ENCODE results near the gene MYRIP. TPM values are rescaled to one million over a fixed set of nuclear protein-coding genes. Genes with fewer than 3 reads are reported as not detected.

MYRIP gene
- total RNA-seq, 3 donors from 2014 or later (not counting 1 experiment from before 2014, with no cell fraction given): not detected

DNA sequence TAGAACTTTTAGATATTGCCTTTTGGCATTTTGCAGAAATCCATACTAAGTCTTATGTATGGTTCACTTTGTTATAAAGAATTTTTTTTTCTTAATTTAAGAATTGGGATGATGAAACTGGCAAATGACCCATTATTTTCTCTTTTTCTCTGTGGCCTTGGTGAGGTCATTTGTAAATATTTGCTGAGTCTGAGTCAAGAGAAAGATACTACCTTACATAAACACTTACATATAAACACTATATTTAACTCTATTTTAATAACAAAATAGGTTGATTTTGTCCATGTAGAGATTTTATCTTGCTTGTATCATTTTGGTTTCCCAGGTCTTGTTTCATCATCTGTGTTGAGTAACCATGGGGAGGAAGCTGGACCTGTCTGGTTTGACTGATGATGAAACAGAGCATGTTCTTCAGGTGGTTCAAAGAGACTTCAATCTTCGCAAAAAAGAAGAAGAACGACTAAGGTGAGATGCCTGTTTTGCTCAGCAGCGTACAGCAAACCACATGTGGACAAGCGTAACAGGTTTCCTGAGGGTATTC is 91.1 kb downstream of the MYRIP start:
- no peak for ATAC-seq
- intact Hi-C loops (cut with micrococcal nuclease): no loop called here
- 96% methylated on average over 4 of the region's 4 CpGs for WGBS (ENCODE audit: insufficient coverage)

GRCh38 chr3:39903253-39903652 is 93.8 kb downstream of the MYRIP start:
- intact Hi-C loops (cut with micrococcal nuclease): no loop called here
- no peak overlapping the region for H3K27ac Mint-ChIP-seq
- Histone ChIP-seq H3K36me3 (ENCODE audit: control insufficient read depth, insufficient read depth, low read length) (no peaks in the 10 kb centered on the region), H3K4me3 (ENCODE audit: low read length) (no peak overlapping the region), H3K27ac (ENCODE audit: low read length) (no peak overlapping the region), H3K9me3 (ENCODE audit: control insufficient read depth, insufficient read depth, low read length) (no peaks in the 10 kb centered on the region), H3K27me3 (ENCODE audit: control insufficient read depth, insufficient read depth, low read length) (no peaks in the 10 kb centered on the region), H3K4me1 (ENCODE audit: control insufficient read depth, insufficient read depth, low read length) (no peaks in the 10 kb centered on the region)
- WGBS (ENCODE audit: insufficient coverage): 75% methylated on average over 1 of the region's 2 CpGs
- H3K36me3 Mint-ChIP-seq: no peaks in the 10 kb centered on the region
- TF ChIP-seq, protein P1, sequence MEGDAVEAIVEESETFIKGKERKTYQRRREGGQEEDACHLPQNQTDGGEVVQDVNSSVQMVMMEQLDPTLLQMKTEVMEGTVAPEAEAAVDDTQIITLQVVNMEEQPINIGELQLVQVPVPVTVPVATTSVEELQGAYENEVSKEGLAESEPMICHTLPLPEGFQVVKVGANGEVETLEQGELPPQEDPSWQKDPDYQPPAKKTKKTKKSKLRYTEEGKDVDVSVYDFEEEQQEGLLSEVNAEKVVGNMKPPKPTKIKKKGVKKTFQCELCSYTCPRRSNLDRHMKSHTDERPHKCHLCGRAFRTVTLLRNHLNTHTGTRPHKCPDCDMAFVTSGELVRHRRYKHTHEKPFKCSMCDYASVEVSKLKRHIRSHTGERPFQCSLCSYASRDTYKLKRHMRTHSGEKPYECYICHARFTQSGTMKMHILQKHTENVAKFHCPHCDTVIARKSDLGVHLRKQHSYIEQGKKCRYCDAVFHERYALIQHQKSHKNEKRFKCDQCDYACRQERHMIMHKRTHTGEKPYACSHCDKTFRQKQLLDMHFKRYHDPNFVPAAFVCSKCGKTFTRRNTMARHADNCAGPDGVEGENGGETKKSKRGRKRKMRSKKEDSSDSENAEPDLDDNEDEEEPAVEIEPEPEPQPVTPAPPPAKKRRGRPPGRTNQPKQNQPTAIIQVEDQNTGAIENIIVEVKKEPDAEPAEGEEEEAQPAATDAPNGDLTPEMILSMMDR (IDR thresholded peaks at IDR 0.05): no peak
- H3K9me3 Mint-ChIP-seq: no peaks in the 10 kb centered on the region
- no peaks in the 10 kb centered on the region for H3K4me1 Mint-ChIP-seq
- no peak for ATAC-seq
- H3K4me3 Mint-ChIP-seq: no peak overlapping the region
- DNase-seq: no peak
- no peaks in the 10 kb centered on the region for H3K27me3 Mint-ChIP-seq (ENCODE audit: low read depth in 2 of 2)

More for the DNA sequence above, 91.1 kb downstream of the MYRIP start:
- Mint-ChIP-seq H3K27me3 (ENCODE audit: low read depth in 2 of 2) (no peaks in the 10 kb centered on the region), H3K36me3 (no peaks in the 10 kb centered on the region), H3K4me3 (no peak overlapping the region), H3K9me3 (no peaks in the 10 kb centered on the region), H3K4me1 (no peaks in the 10 kb centered on the region), H3K27ac (no peak overlapping the region)
- Histone ChIP-seq H3K27ac (ENCODE audit: low read length) (no peak overlapping the region), H3K27me3 (ENCODE audit: control insufficient read depth, insufficient read depth, low read length) (no peaks in the 10 kb centered on the region), H3K4me1 (ENCODE audit: control insufficient read depth, insufficient read depth, low read length) (no peaks in the 10 kb centered on the region), H3K36me3 (ENCODE audit: control insufficient read depth, insufficient read depth, low read length) (no peaks in the 10 kb centered on the region), H3K4me3 (ENCODE audit: low read length) (no peak overlapping the region), H3K9me3 (ENCODE audit: control insufficient read depth, insufficient read depth, low read length) (no peaks in the 10 kb centered on the region)
- TF ChIP-seq, protein P1 (IDR thresholded peaks at IDR 0.05): no peak
- DNase-seq: no peak

DNA sequence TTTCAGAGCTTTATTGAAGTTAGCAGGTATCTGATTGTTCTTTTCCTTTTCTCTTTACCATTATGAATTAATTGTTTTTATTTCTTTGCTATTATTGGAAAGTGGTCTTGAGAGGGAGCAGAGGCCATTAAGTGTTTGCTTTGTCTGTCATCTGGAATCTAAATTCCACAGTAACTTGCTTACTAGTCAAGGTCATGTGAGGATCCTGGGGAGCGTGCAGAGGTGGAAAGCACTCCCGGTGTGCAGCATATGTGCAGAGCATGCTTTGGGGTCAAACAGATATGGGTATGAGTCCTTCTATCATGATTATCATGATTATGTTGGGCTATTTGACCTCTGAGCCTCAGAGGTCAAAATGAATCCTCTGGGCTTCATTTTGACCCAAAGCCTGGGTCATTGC is 96.4 kb downstream of the MYRIP start:
- Mint-ChIP-seq H3K4me3 (no peak overlapping the region), H3K4me1 (no peaks in the 10 kb centered on the region), H3K27me3 (ENCODE audit: low read depth in 2 of 2) (no peaks in the 10 kb centered on the region), H3K36me3 (no peaks in the 10 kb centered on the region), H3K27ac (no peak overlapping the region), H3K9me3 (no peaks in the 10 kb centered on the region)
- WGBS (ENCODE audit: insufficient coverage): 92% methylated on average over 2 of the region's 2 CpGs
- no peak overlapping the region for H3K4me3 ChIP-seq (ENCODE audit: low read length)
- no peaks in the 10 kb centered on the region for H3K27me3 ChIP-seq (ENCODE audit: control insufficient read depth, insufficient read depth, low read length)
- H3K27ac ChIP-seq (ENCODE audit: low read length): no peak overlapping the region
- no peaks in the 10 kb centered on the region for H3K9me3 ChIP-seq (ENCODE audit: control insufficient read depth, insufficient read depth, low read length)
- intact Hi-C loops (cut with micrococcal nuclease): no loop called here
- no peaks in the 10 kb centered on the region for H3K4me1 ChIP-seq (ENCODE audit: control insufficient read depth, insufficient read depth, low read length)
- H3K36me3 ChIP-seq (ENCODE audit: control insufficient read depth, insufficient read depth, low read length): no peaks in the 10 kb centered on the region
- ATAC-seq: no peak
- DNase-seq: no peak
- TF ChIP-seq, protein P1 (IDR thresholded peaks at IDR 0.05): no peak

GRCh38 chr3:39907981-39908380 is 98.6 kb downstream of the MYRIP start:
- Histone ChIP-seq H3K27me3 (ENCODE audit: control insufficient read depth, insufficient read depth, low read length) (no peaks in the 10 kb centered on the region), H3K27ac (ENCODE audit: low read length) (no peak overlapping the region), H3K9me3 (ENCODE audit: control insufficient read depth, insufficient read depth, low read length) (no peaks in the 10 kb centered on the region), H3K4me3 (ENCODE audit: low read length) (no peak overlapping the region), H3K36me3 (ENCODE audit: control insufficient read depth, insufficient read depth, low read length) (no peaks in the 10 kb centered on the region), H3K4me1 (ENCODE audit: control insufficient read depth, insufficient read depth, low read length) (no peaks in the 10 kb centered on the region)
- Mint-ChIP-seq H3K4me1 (no peaks in the 10 kb centered on the region), H3K27me3 (ENCODE audit: low read depth in 2 of 2) (no peaks in the 10 kb centered on the region), H3K9me3 (no peaks in the 10 kb centered on the region), H3K36me3 (no peaks in the 10 kb centered on the region), H3K4me3 (no peak overlapping the region), H3K27ac (no peak overlapping the region)
- ATAC-seq (no peak), DNase-seq (no peak)
- intact Hi-C loops (cut with micrococcal nuclease): no loop called here
- TF ChIP-seq, protein P1 (IDR thresholded peaks at IDR 0.05): no peak
- WGBS (ENCODE audit: insufficient coverage): 39% methylated on average over 4 of the region's 4 CpGs
